DMS153 treated with DMSO at 0.1 percent for 48 hours (cell line): ENCODE measurements around the gene SLC44A2.

Source experiments
- DNase-seq: peaks from one replicate; lab custom pipeline; 2025; ENCODE audit not compliant: unreplicated experiment; lab: John Stamatoyannopoulos, UW

Gene SLC44A2

DNA sequence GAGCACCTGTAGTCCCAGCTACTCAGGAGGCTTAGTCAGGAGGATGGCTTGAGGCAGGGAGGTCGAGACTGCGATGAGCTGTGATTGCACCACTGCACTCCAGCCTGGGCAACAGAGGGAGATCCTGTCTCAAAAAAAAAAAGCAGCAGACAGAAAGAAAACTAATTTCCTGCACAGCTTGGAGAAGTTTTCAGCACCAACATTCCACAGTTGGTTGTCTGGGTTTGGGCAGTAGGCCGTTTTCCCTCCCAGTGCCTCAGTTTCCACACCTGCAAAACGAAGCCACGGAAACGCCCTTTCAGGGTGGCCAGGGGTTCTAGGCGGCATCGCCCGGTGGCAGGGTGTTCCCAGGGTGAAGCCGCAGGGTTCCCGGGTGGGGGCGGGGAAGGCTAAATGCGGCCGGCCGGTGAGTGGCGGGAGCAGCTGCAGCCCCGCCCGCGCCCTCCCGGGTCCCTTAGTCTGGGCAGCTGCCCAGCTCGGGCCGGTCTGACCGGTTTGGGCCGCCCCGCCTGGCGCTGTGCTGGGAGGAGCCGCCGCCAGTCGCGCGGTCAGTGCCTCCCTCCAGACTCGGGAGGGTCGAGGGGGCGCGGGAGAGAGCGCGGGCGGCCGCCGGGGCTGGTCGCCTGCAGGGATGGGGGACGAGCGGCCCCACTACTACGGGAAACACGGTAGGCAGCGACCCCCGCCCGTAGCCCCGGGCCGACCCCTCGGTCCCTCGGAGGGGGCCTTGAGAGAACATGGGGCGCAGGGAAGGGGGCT lies at the start of gene SLC44A2:
TSS of gene SLC44A2 (plus strand) at position 551 of the 759 bp plus-strand sequence. CDS start at position 632, 81 bp downstream.
- peak; percentile 32 for DNase-seq

DNA sequence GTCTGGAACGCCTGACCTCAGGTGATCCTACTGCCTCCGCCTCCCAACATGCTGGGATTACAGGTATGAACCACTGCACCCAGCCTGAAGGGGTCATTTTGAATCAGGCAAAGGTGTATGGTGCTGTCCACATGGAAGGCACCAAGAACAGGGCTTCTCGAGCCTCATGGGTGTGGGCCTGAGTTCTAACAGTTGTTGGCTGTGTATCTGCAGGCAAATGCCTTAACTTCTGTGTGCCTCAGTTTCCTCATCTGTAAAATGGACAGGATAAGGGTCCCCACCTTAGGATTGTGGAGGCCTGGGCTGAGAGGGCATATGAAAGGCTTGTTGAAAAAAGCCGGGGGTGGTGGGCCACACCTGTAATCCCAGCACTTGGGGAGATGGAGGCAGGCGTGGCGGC lies 47.4 kb upstream of the SLC44A2 start:
- no peak for DNase-seq

DNA sequence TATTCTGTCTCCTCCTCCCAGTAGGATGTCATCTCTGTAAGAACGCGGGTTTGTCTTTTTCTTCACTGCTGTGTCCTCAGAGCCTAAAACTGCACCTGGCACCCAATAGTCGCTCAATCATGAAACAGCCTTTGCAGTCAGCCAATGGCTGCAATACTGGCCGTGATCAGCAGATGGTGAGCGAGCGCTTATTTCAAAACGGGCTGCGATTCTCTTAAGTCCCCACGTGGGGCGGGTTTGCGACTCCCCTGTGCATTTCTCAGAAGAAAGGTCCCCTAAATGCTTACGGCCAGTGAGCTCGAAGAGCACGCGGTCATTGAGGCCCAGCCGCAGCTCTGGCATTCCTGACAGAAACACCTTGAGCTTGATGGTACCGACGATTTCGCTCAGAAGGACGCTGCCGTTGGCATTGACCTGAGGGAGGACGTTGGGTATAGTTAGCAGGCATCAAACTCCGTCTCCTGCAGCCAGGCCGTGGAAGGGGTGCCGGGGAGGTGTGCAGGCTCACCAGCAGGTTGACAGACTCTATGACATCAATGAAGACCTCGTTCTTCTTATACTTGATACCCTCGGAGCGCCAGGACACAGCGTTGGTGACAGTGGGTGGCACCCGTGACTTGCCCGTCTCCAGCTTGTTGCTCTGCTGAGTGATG lies 44.2 kb upstream of the SLC44A2 start:
- peak; percentile 77 for DNase-seq

DNA sequence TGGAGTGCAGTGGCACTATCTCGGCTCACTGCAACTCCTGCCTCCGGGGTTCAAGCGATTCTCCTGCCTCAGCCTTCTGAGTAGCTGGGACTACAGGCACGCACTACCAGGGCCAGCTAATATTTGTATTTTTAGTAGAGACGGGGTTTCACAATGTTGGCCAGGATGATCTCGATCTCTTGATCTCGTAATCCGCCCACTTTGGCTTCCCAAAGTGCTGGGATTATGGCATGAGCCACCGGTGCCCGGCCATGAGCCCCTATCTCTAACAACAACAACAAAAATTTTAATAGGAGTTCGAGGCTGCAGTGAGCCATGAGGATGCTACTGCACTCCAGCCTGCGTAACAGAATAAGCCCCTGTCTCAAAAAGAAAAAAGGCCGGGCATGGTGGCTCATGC lies 43.3 kb upstream of the SLC44A2 start:
- no peak for DNase-seq

DNA sequence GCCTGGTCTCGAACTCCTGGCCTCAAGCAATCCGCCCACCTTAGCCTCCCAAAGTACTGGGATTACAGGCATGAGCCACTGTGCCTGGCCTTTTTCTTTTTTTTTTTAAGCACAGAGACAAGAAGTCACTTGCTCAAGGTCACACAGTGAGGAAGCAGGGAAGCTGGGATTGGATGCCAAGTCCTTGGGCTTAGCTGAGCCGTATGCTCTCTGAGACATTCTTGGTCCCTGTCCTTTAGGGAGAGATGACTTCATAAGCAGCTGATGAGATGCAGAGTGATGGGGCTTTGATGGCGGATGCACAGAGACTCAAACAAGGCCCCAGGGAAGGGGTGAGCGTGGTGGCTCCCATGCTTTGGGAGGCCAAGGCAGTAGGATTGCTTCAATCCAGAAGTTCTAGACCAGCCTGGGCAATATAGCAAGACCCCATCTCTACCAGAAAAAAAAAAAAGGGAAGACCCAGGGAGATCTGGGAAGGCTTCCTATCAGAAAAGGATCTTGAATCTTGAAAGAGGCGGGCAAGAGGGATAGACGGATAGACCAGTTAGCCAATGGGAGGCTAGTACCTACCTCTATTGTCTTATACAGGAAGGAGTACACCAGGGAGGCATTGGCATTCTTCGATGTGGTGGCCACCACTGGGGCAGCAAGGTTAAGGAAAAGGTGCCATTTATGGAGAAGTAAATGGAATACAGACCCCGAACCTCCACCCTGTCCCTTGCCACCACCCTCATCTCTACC lies 42.1 kb upstream of the SLC44A2 start:
- no peak for DNase-seq

DNA sequence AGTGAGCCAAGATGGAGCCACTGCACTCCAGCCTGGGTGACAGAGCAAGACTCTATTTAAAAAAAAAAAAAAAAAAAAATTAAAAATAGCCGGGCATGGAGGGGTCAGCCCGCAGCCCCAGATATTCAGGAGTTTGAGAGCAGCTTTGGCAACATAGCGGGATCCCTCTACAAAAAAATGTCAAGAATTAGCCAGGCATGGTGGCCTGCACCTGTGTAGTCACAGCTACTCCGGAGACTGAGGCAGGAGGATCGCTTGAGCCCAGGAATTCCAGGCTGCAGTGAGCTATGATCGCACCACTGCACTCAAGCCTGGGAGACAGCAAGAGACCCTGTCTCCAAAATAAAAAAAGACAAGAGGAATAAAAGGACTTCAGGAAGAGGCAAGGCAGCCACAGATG lies 39.0 kb upstream of the SLC44A2 start:
- DNase-seq, result no peak

DNA sequence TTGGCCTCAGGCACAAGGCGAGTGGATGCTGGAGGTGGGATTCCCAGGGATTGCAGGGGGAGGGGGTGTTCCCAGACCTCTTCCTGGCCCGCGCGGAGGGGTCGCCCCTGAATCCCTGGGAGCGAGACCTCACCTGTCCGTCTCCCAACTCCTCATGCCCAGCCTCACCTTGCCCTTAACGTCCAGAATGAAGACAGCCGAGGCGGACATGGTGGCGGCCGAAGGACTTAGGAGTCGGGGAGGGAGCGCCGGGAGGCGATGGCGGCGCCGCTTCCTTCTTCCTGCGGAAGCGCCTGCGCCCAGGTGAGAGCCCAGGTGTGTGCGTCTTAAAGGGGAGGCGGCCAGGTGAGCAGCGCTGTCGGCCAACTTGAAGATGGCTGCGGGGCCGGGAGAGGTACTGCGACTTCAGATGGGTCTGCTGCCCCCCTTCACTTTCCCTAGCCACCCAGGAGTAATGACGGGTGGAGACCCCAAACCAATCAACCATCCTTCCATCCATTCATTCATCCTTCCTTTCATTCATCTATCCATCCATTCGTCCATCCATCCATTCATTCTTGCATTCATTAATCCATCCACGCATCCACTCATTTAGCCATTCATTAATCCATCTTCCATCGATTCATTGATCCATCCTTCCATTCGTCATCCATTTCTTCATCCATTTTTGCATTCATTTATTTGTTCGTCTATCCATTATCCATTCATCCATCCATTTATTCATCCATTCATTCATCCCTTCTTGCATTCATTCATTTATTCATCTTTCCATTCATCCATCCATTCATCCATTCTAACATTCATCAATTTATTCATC lies 38.1 kb upstream of the SLC44A2 start, which contains the start of gene AP1M2:
TSS of gene AP1M2 (minus strand) at position 291 of the 817 bp plus-strand sequence. CDS start at position 210, 81 bp downstream.
- peak; percentile 29 for DNase-seq

DNA sequence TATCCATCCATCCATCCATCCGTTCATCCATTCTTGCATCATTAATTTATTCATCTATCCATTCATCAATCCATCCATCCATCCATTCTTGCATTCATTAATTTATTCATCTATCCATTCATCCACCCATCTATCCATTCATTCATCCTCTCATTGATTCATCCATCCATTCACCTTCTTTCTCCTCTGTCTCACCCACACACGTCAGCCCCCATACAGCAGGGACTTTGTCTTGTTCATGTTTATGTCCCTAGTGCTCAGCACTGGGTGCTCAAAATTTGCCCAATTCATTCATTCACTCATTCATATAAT lies 37.6 kb upstream of the SLC44A2 start:
- no peak for DNase-seq

DNA sequence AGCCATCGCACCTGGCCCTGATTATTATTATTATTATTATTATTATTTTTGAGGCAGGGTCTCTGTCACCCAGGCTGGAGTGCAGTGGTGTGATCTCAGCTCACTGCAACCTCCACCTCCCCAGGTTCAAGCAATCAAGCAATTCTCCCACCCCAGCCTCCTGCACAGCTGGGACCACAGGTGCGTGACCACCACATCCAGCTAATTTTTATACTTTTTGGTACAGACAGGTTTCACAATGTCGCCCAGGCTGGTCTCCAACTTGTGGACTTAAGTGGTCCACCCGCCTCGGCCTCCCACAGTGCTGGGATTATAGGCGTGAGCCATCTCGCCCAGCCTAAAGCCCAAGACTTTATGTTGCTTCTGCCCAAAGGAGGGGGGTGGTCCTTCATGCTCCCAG lies 32.2 kb upstream of the SLC44A2 start:
- DNase-seq, result no peak

DNA sequence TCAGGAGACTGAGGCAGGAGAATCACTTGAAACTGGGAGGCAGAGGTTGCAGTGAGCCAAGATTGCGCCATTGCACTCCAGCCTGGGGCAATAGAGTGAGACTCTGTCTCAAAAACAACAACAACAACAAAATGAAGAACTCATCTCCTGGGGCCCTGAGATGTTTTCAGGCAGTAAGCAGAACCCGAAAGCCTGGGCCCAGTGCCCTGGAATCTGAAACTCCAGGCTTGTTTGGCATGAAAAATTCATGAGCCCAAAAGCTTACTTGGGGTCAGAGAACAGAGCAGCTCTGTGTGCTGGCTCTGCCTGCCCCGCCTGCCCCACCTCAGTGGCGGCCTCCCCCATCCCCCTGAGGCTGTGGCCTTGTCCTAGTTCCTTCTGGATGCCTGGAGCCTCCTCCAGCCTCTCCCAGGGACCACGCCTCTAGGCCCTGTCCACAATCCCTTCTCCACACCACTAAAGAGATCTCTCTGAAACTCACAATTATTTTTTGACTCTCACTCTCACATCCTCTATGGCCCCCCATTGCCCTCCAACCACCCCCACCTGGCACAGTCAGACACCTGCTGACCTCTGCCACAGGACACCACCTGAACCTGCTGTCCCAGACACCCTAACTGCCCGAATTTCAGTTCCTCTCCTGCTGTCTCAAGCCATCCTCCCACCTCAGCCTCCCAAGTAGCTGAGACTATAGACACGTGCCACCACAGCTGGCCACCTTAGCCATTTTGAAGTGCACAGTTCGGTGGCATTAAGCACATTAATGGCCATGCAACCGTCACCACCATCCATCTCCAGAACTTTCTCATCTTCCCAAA lies 31.3 kb upstream of the SLC44A2 start:
- no peak for DNase-seq

DNA sequence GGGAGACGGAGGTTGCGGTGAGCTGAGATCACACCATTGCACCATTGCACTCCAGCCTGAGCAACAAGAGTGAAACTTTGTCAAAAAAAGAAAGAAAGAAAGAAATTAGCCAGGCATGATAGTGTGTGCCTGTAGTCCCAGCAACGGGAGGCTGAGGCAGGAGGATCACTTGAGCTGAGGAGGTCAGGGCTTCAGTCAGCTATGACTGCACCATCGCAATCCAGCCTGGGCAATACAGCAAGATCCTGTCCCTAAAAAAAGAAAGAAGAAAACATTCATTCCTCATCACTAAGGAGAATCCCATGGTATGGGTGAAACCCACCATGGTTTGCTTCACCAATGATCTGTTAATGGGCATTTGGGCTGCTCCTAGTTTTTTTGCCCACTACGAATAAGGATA lies 25.2 kb upstream of the SLC44A2 start:
- DNase-seq, result no peak

DNA sequence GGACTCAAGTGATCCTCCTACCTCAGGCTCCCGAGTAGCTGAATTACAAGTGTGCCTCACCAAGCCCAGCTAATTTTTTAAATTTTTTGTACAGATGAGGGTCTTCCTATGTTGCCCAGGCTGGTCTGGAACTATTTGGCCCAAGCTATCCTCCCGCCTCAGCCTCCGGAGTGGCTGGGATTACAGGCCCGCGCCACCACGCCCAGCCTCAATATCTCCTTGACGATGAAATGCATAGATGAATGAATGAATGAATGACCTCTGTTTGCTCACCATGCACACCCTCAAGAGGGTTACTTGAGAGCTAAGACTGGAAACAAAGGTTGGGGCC lies 23.4 kb upstream of the SLC44A2 start:
- DNase-seq, result no peak

DNA sequence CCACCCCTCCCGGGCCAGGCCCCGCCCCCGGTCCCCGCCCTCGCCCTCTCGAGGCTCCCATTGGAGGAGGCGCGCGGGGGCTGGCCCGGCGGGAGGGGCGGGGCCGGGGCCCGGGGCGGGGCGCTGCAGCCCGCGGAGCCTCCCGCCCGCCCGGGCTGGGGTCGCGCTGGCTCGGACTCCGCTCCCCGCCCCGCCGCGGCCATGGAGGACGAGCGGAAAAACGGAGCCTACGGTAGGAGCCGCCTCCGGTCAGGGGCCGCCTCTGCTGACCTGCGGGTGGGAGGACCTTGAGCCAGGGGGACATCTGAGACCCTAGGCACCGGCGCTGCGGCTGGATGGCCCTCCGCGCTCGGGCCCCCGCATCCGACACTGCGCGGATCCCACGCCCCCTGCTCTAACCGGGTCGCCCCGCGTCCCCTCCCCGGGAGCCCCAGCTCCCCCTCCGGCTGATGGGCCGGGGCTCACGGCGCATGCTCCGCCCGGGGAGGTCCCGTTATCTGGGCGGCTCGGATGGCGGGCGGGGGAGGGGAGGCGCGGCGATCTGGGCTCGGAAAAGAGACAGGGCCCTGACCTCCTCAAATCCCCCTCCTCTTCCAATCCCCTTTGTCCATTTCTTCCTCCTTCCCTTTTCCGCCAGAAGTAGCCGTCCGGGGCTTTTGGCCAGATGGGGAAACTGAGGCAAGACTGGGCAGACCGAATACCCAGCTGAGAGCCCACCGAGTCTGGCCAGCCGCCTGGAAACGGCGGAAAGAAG lies 22.8 kb upstream of the SLC44A2 start:
- DNase-seq, result peak; percentile 22

DNA sequence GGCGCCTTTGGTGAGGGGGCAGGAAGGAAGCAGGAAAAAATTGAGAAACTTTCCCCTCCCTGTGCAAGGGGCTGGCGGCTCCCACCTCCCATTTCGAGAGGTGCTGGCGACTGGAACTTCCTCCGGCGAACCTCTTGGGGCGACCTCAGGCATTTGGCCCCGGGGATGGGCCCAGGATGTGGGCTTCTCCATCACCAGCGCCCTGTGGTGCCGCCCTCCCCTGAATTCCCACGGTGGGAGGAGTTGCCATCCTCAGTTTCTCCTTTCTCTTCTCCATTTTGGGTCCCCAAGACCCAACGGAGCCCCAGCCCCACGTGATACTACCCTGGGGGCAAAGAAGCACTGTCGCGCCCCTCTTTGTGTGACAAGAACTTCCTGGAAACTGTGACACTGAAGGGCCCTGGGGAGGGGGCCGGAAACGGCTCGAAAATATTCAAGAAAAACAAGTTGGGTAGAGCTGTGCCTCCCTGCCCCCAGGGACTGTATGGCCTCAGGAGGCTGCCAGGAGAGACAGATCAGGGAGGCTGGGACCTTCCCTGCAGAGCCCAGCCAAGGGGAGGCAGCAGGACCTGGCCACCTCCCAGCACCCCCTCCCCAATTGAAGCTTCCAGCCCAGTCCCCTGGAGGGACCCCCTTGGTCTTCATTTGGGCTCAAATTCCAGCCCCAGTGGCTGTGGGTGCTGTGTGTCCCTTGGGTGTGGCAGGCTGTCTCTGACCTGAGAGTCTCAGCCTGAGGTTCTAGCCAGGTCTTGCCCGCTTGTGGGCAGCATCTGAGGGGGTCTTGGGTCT lies 22.1 kb upstream of the SLC44A2 start:
- no peak for DNase-seq

DNA sequence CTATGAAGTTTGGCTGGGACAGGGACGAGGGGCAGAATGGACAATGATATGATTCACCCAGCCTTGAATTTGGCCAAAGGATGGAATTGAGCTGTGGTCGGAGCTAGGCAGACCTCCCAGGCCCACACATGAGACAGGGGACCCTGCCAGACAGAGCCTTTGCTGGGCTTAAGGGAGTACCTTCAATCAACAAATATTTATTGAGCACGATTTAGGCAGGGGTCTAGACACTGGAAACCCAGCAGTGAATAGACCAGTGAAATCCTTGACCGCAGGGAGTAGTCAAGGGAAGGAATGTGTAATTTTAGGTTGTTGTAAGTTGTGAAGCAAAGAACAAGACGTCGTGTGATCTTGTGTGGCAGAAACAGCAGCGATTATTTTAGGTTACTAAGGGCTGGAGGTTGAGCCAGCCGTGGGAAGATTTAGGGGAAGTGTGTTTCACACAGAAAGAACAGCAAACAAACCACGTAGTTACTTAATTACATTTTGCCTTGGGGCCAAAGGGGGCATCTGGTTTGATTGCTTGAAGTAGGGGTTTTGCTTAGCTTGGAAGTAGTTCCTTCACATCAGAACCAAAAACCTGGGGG lies 21.4 kb upstream of the SLC44A2 start:
- no peak for DNase-seq

DNA sequence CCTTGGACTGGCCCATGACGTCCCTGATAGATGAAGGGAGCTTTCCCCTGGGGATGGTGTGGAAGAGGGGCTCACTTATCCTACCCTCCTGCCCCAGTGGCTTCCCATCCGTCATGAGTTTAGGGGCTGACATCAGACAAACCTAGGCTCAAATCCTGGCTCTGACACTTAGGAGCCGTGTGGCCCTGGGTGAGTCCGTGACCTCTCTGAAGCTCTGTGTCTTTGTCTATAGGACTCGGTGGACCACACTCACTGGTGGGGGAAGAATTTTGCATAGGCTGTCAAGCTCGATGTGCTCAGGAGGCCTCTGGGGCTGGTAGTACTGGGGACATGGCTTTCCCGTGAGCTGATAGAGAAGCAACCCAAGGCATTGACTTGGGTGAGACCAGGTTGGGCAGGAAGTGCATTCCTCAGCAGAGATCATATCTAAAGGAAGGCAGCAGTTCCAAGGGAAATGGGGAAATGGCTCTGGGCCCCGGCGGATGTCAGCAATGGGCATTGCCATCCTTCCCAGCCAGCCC lies 20.8 kb upstream of the SLC44A2 start:
- no peak for DNase-seq

DNA sequence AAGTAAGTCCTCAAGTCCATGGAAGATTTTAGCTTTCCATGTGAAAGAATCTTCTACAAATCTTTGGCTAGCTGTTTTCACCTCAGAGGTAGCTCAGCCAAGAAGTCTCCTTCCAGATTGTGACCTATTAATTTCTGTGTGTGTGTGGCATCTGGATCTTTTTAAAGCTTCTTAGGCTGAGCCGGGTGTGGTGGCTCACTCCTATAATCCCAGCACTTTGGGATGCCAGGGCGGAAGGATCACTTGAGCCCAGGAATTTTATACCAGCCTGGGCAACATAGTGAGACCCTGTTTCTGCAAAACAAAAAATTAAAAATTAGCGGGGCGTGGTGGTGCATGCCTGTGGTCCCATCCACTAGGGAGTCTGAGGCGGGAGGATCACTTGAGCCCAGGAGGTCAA lies 13.4 kb upstream of the SLC44A2 start:
- DNase-seq, result no peak

DNA sequence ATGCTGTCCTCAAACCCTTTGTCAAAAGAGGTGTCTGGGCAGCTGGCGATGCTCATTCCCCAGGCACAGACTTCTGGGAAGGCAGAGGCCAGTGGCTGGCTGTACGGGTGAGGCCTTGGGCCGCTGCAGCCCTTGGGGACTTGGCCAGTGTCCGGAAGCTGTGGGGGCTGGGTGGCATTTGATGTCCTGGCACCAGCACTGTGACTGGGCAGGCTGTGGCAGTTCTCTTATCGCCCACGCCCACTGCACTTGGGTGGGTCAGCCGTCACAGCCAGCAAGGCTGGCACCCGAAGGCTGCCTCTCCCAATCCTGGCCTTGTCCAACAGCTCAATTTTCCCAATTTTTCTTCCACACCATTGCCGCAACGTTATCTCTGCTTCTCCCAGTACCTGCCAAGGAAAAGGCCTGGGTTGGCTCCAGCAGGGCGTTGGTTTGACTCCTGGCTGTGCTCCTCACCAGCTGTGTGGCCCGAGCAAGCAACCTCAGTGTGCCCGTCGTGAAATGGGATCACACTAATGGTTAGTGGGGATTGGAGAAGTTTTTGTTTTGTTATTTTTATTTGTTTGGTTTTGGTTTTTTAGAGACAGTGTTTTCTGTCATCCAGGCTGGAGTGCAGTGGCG lies 12.7 kb upstream of the SLC44A2 start:
- no peak for DNase-seq
